HCT116 (cell line): ENCODE data around the gene ZIC4. TPM values are rescaled to one million over a fixed set of nuclear protein-coding genes. Genes with fewer than 3 reads are reported as not detected.

Experiments
- ATAC-seq: fragments of 200-7000 bp; cut with Tn5 transposase; 2 replicates; pipeline ENCODE4 v1.9.1; 2020; ENCODE audit warnings: mild to moderate bottlenecking, moderate library complexity
- BruUV-seq: library from RNA; stranded (reverse); fragments of 400-500 nt; replicated peaks from 2 replicates; lab custom pipeline; 2021; lab: Mats Ljungman, UMichigan
- CTCF ChIA-PET: fragments of 300-600 bp; sonication (Branson Sonifier 250); formaldehyde crosslinking; loops from one replicate; lab custom pipeline; 2021; ENCODE audit warnings: antibody characterized with exemption; lab: Charles Lee
- POLR2A ChIA-PET: fragments of 300-600, 350-600 bp; sonication (Branson Sonifier 250); formaldehyde crosslinking; loops from one replicate; lab custom pipeline; 2021; ENCODE audit warnings: antibody characterized with exemption; lab: Charles Lee
- RAD21 ChIA-PET, 2 experiments: fragments of 300-600 bp; sonication (Branson Sonifier 250); formaldehyde crosslinking; loops; one replicate each; lab custom pipeline; 2023; ENCODE audit warnings: low total read pairs in 2 of 2; ENCODE audit not compliant: uncharacterized antibody in 2 of 2, unreplicated experiment in 2 of 2, low non-redundant PET in 1 of 2; lab: Charles Lee
- DNase-seq: peaks from one replicate; pipeline ENCODE4 v3.0.0-alpha.2; 2010; ENCODE audit warnings: low read depth, low spot score
- H2AFZ ChIP-seq: fragments of 200-600 bp; shearing (Covaris generic), sonication (generic); 2 replicates; pipeline ENCODE4 v1.6.1; 2017; ENCODE audit warnings: low read depth, mixed run types, mixed read lengths, antibody characterized with exemption, low read length; ENCODE audit not compliant: poor library complexity, severe bottlenecking
- H3K27ac ChIP-seq: 2 replicates; pipeline ENCODE4 v1.5.1; 2012; ENCODE audit warnings: low read depth, low read length
- H3K27me3 ChIP-seq: fragments of 200-600 bp; sonication (generic); 2 replicates; pipeline ENCODE4 v1.6.1; 2016; ENCODE audit warnings: mixed run types, low read length, mixed read lengths; ENCODE audit not compliant: insufficient read depth
- H3K36me3 ChIP-seq, 2 experiments: fragments of 200-500 bp in 1 of 2; fragments of 200-600 bp in 1 of 2; sonication (Bioruptor generic) in 1 of 2; sonication (generic) in 1 of 2; 2 replicates each; pipeline versions ENCODE4 v1.5.1 to v1.6.1; 2014 to 2016; ENCODE audit warnings: low read length in 2 of 2, inconsistent platforms in 1 of 2, mixed read lengths in 1 of 2, mixed run types in 1 of 2; ENCODE audit not compliant: insufficient read depth in 2 of 2, control insufficient read depth in 1 of 2
- H3K4me1 ChIP-seq, 2 experiments: fragments of 200-600 bp in 1 of 2; sonication (generic) in 1 of 2; 2 replicates each; pipeline versions ENCODE4 v1.5.1 to v1.6.1; 2012 to 2017; ENCODE audit warnings: low read length in 2 of 2, inconsistent platforms in 1 of 2, mild to moderate bottlenecking in 1 of 2, mixed read lengths in 1 of 2, mixed run types in 1 of 2, moderate library complexity in 1 of 2; ENCODE audit not compliant: insufficient read depth in 2 of 2, control insufficient read depth in 1 of 2
- H3K4me2 ChIP-seq: fragments of 200-600 bp; sonication (generic); 2 replicates; pipeline ENCODE4 v1.6.1; 2017; ENCODE audit warnings: mixed run types, low read length, mixed read lengths
- H3K4me3 ChIP-seq, 2 experiments: fragments of 200-600 bp in 1 of 2; sonication (generic) in 1 of 2; replicated peaks in 1 of 2; 2 replicates each; pipeline ENCODE4 v1.5.1; 2011 to 2016; ENCODE audit warnings: low read length in 2 of 2, control low read depth in 1 of 2, low read depth in 1 of 2, mild to moderate bottlenecking in 1 of 2, mixed read lengths in 1 of 2, mixed run types in 1 of 2
- H3K79me2 ChIP-seq: fragments of 200-600 bp; sonication (generic); 2 replicates; pipeline ENCODE4 v1.6.1; 2017; ENCODE audit warnings: mild to moderate bottlenecking, mixed run types, low read length, moderate library complexity, mixed read lengths; ENCODE audit not compliant: insufficient read depth
- H3K9ac ChIP-seq: fragments of 200-600 bp; sonication (generic); 2 replicates; pipeline ENCODE4 v1.6.1; 2016; ENCODE audit warnings: low read length, mixed read lengths
- H3K9me2 ChIP-seq: fragments of 200-600 bp; sonication (generic), shearing (Covaris generic); 2 replicates; pipeline ENCODE4 v1.6.1; 2017; ENCODE audit warnings: mixed run types, mild to moderate bottlenecking, moderate library complexity; ENCODE audit not compliant: insufficient read depth
- H3K9me3 ChIP-seq, 2 experiments: fragments of 200-500 bp in 1 of 2; fragments of 200-600 bp in 1 of 2; sonication (Bioruptor generic) in 1 of 2; sonication (generic) in 1 of 2; 2 replicates each; pipeline ENCODE4 v1.6.1; 2014 to 2017; ENCODE audit warnings: low read length in 2 of 2, mixed read lengths in 2 of 2, inconsistent platforms in 1 of 2, low read depth in 1 of 2, mild to moderate bottlenecking in 1 of 2, mixed run types in 1 of 2, moderate library complexity in 1 of 2; ENCODE audit not compliant: control insufficient read depth in 1 of 2, insufficient read depth in 1 of 2
- H4K20me1 ChIP-seq: fragments of 200-600 bp; sonication (generic), shearing (Covaris generic); 2 replicates; pipeline ENCODE4 v1.6.1; 2017; ENCODE audit warnings: mixed run types, mild to moderate bottlenecking, moderate library complexity; ENCODE audit not compliant: insufficient read depth
- CEBPB ChIP-seq: IDR thresholded peaks from 2 replicates; pipeline ENCODE4 v1.6.1; 2012; ENCODE audit warnings: low read depth
- EGR1 ChIP-seq: IDR thresholded peaks from 2 replicates; pipeline ENCODE4 v1.6.1; 2012; ENCODE audit warnings: low read depth
- JUND ChIP-seq: IDR thresholded peaks from 2 replicates; pipeline ENCODE4 v1.6.1; 2012
- POLR2AphosphoS5 ChIP-seq: IDR thresholded peaks from 2 replicates; pipeline ENCODE4 v1.6.1; 2011; ENCODE audit warnings: mild to moderate bottlenecking, low read depth, low read length, moderate library complexity
- SRF ChIP-seq: IDR thresholded peaks from 2 replicates; pipeline ENCODE4 v1.6.1; 2012; ENCODE audit warnings: low read depth
- intact Hi-C: fragments of 100-400 bp; cut with micrococcal nuclease; formaldehyde crosslinking; loops from 2 replicates; pipeline ENCODE4 v1.10.0; 2022
- total RNA-seq: library from RNA; stranded (reverse); gene quantifications from one replicate; pipeline ENCODE4 v1.2.1, GENCODE V29; 2021; ENCODE audit not compliant: unreplicated experiment
- TF ChIP-seq, protein P1 (sequence below): IDR thresholded peaks from 2 replicates; pipeline ENCODE4 v1.6.1; 2011; ENCODE audit warnings: mild to moderate bottlenecking, low read length, moderate library complexity; ENCODE audit not compliant: insufficient replicate concordance; ENCODE audit errors: extremely low read depth
- TF ChIP-seq, protein P2 (sequence below): IDR thresholded peaks from 2 replicates; pipeline ENCODE4 v1.6.1; 2012; ENCODE audit warnings: low read depth
- TF ChIP-seq, protein P3 (sequence below): IDR thresholded peaks from 2 replicates; pipeline ENCODE4 v1.6.1; 2012

Gene ZIC4
- total RNA-seq, 1 experiment from 2014 or later: not detected

DNA sequence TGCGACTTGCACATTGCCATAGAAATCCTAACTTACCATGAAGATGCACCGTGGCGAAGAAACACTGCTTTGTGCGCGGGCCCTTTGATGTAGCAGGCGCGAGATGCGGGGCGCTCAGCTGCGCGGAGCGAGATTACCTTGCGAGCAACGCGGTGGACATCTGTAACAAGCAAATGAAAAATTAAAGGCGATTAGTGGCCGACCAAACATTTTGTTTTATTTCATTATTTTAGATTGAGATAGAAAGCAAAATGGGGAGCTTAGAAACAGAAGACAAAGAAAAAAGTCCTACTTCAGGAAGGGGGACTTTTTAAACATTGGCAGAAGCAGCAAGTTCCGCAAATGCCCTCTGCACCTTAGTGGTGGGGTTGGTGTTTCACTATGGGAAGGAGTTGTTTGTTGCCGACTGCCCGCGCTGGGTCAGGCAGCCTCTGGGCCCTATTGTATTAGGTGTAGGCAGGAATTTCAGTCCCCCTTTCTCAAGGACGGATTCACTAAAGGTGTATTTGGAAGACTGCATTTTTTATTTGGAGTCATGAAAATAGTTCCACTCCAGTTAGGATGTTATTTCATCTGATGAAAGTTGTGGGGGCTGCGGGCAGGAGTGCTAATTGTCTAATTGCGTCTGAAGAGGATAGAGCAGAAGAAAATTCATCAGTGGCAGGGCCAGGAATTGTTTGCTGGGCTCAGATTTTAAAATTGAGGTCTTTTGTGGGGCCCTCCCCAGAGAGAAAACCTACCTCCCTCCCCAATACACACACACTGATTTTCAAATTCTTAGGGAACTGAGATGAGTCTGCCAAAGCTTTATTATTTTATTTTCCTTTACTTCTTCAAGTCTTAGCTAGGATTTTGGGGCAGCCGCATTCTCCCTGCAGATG, 17.4 kb downstream of the ZIC4 start:
- no TSS peak for BruUV-seq
- H3K27me3 ChIP-seq: no peaks in the 10 kb centered on the region
- RAD21 ChIA-PET: no interaction called here

More for the DNA sequence above, 17.4 kb downstream of the ZIC4 start:
- H3K27ac ChIP-seq: no peak overlapping the region
- ATAC-seq (no peak), DNase-seq (no peak)
- H3K79me2 ChIP-seq: no peaks in the 10 kb centered on the region
- H4K20me1 ChIP-seq: no peaks in the 10 kb centered on the region
- ChIA-PET POLR2A (interaction anchor here (0.7 kb wide), 1 partner anchor 1108 kb away, joined by 3 read pairs; no protein-coding TSS in a partner anchor), CTCF (no interaction called here)
- no peak overlapping the region for H3K4me2 ChIP-seq
- TF ChIP-seq, protein P1, sequence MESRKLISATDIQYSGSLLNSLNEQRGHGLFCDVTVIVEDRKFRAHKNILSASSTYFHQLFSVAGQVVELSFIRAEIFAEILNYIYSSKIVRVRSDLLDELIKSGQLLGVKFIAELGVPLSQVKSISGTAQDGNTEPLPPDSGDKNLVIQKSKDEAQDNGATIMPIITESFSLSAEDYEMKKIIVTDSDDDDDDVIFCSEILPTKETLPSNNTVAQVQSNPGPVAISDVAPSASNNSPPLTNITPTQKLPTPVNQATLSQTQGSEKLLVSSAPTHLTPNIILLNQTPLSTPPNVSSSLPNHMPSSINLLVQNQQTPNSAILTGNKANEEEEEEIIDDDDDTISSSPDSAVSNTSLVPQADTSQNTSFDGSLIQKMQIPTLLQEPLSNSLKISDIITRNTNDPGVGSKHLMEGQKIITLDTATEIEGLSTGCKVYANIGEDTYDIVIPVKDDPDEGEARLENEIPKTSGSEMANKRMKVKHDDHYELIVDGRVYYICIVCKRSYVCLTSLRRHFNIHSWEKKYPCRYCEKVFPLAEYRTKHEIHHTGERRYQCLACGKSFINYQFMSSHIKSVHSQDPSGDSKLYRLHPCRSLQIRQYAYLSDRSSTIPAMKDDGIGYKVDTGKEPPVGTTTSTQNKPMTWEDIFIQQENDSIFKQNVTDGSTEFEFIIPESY: no peak
- TF ChIP-seq, protein P2, sequence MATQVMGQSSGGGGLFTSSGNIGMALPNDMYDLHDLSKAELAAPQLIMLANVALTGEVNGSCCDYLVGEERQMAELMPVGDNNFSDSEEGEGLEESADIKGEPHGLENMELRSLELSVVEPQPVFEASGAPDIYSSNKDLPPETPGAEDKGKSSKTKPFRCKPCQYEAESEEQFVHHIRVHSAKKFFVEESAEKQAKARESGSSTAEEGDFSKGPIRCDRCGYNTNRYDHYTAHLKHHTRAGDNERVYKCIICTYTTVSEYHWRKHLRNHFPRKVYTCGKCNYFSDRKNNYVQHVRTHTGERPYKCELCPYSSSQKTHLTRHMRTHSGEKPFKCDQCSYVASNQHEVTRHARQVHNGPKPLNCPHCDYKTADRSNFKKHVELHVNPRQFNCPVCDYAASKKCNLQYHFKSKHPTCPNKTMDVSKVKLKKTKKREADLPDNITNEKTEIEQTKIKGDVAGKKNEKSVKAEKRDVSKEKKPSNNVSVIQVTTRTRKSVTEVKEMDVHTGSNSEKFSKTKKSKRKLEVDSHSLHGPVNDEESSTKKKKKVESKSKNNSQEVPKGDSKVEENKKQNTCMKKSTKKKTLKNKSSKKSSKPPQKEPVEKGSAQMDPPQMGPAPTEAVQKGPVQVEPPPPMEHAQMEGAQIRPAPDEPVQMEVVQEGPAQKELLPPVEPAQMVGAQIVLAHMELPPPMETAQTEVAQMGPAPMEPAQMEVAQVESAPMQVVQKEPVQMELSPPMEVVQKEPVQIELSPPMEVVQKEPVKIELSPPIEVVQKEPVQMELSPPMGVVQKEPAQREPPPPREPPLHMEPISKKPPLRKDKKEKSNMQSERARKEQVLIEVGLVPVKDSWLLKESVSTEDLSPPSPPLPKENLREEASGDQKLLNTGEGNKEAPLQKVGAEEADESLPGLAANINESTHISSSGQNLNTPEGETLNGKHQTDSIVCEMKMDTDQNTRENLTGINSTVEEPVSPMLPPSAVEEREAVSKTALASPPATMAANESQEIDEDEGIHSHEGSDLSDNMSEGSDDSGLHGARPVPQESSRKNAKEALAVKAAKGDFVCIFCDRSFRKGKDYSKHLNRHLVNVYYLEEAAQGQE: no peak
- TF ChIP-seq SRF: no peak
- TF ChIP-seq, protein P3, sequence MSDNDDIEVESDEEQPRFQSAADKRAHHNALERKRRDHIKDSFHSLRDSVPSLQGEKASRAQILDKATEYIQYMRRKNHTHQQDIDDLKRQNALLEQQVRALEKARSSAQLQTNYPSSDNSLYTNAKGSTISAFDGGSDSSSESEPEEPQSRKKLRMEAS: no peak
- no peak for TF ChIP-seq POLR2AphosphoS5
- TF ChIP-seq CEBPB: no peak
- TF ChIP-seq JUND: no peak
- no peak for TF ChIP-seq EGR1
- no peak overlapping the region for H3K4me3 ChIP-seq
- intact Hi-C loops: no loop called here
- no peaks in the 10 kb centered on the region for H3K4me1 ChIP-seq
- no peaks in the 10 kb centered on the region for H3K9me2 ChIP-seq
- no peaks in the 10 kb centered on the region for H3K36me3 ChIP-seq
- no peak overlapping the region for H3K9ac ChIP-seq
- H3K9me3 ChIP-seq: no peaks in the 10 kb centered on the region
- no peak overlapping the region for H2AFZ ChIP-seq
